Mucosa of stomach (tissue), 1 donor: ENCODE data around the gene MUS81.

Experiments
- H3K27me3 ChIP-seq: one replicate; pipeline ENCODE4 v1.7.0; 2013; ENCODE audit warnings: mild to moderate bottlenecking, low read length; ENCODE audit not compliant: control insufficient read depth, insufficient read depth
- H3K36me3 ChIP-seq: one replicate; pipeline ENCODE4 v1.7.0; 2013; ENCODE audit warnings: low read length; ENCODE audit not compliant: control insufficient read depth, insufficient read depth
- H3K4me1 ChIP-seq: one replicate; pipeline ENCODE4 v1.7.0; 2013; ENCODE audit warnings: mild to moderate bottlenecking, low read length; ENCODE audit not compliant: control insufficient read depth, insufficient read depth
- H3K4me3 ChIP-seq: one replicate; pipeline ENCODE4 v1.7.0; 2013; ENCODE audit warnings: low read length
- H3K9ac ChIP-seq: one replicate; pipeline ENCODE4 v1.7.0; 2013; ENCODE audit warnings: mild to moderate bottlenecking, low read length, moderate library complexity
- H3K9me3 ChIP-seq: one replicate; pipeline ENCODE4 v1.7.0; 2013; ENCODE audit warnings: mild to moderate bottlenecking, low read length, moderate library complexity; ENCODE audit not compliant: control insufficient read depth
- donor health status: Pancreatic carcinoma.

Gene MUS81

DNA sequence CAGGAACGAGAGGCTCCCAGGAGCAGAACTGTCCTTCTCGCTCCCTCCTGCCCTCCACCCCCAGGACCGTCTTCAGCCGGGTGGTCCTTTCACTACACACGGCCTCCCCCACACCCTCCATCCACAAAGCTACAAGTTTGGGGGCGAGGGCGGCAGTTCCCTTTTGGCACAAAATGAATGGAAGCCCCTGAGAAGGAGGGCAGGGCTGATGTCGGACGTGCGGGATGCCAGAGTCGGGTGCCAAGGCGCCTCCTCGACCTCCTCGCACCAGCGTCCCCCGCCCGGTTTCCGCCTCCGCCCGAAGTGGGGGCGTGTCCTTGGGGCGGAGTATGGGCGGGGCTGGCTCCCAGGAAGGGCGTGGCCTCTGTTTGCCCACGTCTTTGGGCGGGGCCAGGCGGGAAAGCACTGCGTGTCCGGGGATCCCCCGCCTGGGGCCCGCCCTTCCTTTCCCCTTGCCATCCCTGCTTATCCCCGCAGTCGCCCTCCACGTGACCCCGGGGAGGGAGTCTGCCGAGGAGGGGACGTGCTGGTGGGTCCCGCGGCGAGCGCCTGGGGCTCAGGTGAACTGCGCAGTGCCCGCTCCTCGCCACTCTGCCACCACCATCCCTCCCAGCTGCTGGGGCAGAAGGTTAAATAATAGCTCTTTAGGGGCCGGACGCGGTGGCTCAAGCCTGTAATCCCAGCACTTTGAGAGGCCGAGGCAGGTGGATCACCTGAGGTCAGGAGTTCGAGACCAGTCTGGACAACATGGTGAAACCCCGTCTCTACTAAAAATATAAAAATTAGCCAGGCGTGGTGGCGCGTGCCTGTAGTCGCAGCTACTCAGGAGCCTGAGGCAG, 13.3 kb downstream of the MUS81 start:
- Histone ChIP-seq H3K36me3 (no peaks in the 10 kb centered on the region), H3K9ac (peak overlapping the region; percentile 65)

DNA sequence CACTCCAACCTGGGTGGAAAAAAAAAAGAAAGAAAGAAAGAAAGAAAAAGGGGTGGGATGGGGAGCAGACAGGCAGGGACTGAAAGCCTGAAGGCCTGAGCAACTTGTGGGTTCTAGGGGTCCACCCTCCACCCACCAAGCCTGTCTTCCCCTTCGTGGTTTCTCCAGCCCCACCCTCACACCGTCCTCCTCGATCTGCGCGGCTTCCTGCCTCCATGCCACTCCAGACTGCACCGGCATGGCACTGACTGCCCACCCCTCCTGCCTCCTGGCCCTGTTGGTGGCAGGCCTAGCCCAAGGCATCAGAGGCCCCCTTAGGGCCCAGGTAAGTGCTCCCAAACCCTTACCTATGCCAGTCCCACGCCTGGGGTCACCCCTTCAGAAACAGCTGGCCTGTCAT, 19.4 kb downstream of the MUS81 start, which contains the start of gene CTSW:
TSS of gene CTSW (plus strand) at position 221 of the 400 bp plus-strand sequence. CDS start at position 239, 18 bp downstream.
- Histone ChIP-seq H3K9ac (no peak within 1 kb of the TSS), H3K9me3 (no peaks in the 10 kb centered on the region), H3K4me1 (peaks cover 3% of the 10 kb centered on the region), H3K36me3 (peaks cover 15% of the 10 kb centered on the region), H3K4me3 (no peak within 1 kb of the TSS), H3K27me3 (no peaks in the 10 kb centered on the region)

More for the DNA sequence above, 13.3 kb downstream of the MUS81 start:
- Histone ChIP-seq H3K4me1 (peaks cover 11% of the 10 kb centered on the region), H3K4me3 (peak overlapping the region; percentile 26), H3K9me3 (no peaks in the 10 kb centered on the region), H3K27me3 (peaks cover 5% of the 10 kb centered on the region)

DNA sequence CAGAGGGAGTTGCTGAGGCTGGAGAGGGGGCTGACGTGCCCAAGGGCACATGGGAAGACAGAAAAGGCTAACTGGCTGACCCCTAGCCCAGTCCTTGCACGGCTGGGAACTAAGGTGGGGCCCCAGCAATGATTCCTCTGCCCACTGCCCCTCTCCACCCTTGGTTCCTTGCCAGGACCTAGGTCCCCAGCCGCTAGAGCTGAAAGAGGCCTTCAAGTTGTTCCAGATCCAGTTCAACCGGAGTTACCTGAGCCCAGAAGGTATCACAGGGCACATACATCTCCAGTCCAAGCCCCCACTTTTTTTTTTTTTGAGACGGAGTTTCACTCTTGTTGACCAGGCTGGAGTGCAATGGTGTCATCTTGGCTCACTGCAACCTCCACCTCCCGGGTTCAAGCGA, 19.8 kb downstream of the MUS81 start:
- Histone ChIP-seq H3K27me3 (no peaks in the 10 kb centered on the region), H3K4me1 (peaks cover 7% of the 10 kb centered on the region), H3K36me3 (peaks cover 15% of the 10 kb centered on the region), H3K4me3 (no peak overlapping the region), H3K9ac (no peak overlapping the region), H3K9me3 (no peaks in the 10 kb centered on the region)

DNA sequence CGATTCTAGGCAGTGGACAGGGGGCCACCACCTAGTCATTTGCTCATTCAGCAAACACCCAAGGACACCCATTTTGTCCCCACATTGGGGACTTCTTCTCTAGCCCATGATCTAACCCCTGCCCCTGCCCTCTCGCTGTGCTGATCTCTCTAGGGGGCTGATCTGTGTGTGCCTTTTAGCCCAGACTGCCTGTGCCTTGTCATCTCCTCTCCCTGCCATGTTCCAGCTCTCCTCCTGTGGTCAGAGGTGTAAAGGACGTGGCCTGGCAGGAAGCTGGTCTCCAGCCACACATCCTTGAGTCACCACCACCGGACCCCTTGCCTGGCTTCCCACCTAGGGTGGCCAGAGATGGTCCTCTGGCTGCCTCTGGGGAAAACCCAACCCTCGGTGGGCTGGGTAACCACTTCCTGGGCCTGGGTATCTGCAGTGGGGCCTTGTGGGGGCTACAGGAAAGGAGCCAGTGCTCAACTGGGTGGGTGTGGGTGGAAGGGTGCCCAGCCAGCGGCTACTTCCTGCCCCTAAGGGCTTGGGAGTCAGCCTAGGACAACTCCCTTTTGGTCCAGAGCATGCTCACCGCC, 20.7 kb downstream of the MUS81 start:
- Histone ChIP-seq H3K9me3 (no peaks in the 10 kb centered on the region), H3K27me3 (no peaks in the 10 kb centered on the region), H3K9ac (no peak overlapping the region), H3K4me3 (no peak overlapping the region), H3K36me3 (peaks cover 15% of the 10 kb centered on the region), H3K4me1 (peaks cover 13% of the 10 kb centered on the region)

DNA sequence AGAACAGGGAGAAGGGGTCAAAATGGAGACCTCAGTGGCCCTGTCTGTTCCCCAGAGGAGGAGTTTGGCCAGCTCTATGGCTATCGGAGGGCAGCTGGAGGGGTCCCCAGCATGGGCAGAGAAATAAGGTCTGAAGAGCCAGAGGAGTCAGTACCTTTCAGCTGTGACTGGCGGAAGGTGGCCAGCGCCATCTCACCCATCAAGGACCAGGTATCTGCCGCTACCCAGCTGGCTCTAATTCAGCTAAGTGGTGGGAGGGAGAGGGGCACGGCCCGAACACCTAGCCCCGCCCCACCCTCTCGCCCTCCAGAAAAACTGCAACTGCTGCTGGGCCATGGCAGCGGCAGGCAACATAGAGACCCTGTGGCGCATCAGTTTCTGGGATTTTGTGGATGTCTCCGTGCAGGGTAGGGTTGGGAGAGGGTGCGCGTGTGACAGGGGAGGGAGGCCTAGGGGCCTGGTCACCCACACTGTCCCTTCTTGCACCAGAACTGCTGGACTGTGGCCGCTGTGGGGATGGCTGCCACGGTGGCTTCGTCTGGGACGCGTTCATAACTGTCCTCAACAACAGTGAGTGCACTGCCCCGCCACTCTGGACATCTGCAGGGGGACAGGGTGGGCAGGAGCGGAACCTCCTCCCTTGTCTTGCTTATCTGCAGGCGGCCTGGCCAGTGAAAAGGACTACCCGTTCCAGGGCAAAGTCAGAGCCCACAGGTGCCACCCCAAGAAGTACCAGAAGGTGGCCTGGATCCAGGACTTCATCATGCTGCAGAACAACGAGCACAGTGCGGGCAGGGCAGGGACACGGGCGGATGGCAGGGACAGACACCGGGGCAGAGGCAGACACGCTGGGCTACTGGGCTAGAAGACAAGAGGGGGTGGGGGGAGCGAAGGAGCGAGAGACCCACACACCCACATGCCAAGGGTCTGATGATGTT, 22.2 kb downstream of the MUS81 start:
- H3K4me1 ChIP-seq, result peaks cover 27% of the 10 kb centered on the region
- H3K9ac ChIP-seq, result no peak overlapping the region
- no peak overlapping the region for H3K4me3 ChIP-seq
- no peaks in the 10 kb centered on the region for H3K27me3 ChIP-seq
- no peaks in the 10 kb centered on the region for H3K9me3 ChIP-seq
- H3K36me3 ChIP-seq, result peaks cover 15% of the 10 kb centered on the region

DNA sequence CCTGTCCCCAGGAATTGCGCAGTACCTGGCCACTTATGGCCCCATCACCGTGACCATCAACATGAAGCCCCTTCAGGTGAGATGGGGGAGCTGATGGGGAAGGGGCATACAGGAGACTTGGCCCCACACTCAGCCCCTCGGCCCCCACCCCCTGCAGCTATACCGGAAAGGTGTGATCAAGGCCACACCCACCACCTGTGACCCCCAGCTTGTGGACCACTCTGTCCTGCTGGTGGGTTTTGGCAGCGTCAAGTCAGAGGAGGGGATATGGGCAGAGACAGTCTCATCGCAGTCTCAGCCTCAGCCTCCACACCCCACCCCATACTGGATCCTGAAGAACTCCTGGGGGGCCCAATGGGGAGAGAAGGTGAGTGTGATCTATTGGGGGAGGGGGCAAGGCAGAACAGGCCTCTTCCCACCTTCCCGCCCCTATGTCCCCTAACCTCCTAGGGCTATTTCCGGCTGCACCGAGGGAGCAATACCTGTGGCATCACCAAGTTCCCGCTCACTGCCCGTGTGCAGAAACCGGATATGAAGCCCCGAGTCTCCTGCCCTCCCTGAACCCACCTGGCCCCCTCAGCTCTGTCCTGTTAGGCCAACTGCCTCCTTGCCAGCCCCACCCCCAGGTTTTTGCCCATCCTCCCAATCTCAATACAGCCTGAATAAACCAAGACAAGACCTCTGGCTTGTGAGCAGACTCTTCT, 23.0 kb downstream of the MUS81 start:
- H3K9ac ChIP-seq, result no peak overlapping the region
- peaks cover 15% of the 10 kb centered on the region for H3K36me3 ChIP-seq
- H3K27me3 ChIP-seq, result no peaks in the 10 kb centered on the region
- H3K4me3 ChIP-seq, result no peak overlapping the region
- H3K4me1 ChIP-seq, result peaks cover 32% of the 10 kb centered on the region
- H3K9me3 ChIP-seq, result no peaks in the 10 kb centered on the region

DNA sequence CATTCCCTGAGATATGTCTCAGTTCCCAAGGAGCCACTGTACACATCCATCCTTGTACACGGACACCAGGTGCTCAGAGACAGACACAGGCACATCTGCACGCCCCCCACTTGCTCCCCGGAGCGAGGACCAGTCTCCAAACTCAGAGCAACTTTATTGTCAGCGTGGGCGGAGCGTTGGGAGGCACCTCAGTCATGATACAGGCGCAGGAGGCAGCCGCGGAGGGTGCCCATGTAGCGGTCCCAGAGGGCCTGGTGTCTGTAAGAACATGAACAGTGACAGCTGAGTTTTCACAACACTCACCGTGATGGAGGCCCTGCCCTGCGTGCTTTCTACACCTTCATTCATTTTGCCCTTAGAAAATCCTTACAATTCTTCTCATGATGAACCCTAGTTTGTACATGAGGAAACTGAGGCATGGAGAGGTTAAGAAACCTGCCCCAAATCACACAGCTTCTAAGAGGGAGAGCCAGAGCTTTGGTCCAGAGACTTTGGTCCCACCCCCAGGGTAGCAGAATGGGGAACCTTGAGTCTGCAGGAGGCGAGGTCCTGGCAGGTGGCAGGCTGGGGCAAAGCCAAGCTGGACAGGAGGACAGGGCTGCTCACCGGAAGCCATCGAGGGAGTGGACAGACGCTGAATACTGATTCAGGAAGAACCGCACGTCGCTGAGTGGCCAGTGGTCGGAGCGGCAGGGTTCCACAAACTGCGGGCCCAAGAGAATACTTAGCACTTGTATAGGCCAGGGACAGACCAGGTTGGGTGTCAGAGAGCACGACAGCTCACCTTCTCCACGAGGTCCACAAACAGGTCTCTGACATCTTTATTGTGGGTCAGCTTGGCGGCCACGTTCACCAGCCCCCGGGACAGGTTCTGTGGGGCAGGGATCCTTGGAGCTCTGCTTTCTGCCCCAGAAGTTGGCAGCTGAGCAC, 23.8 kb downstream of the MUS81 start:
- H3K27me3 ChIP-seq, result no peaks in the 10 kb centered on the region
- H3K36me3 ChIP-seq, result peaks cover 15% of the 10 kb centered on the region
- H3K9me3 ChIP-seq, result no peaks in the 10 kb centered on the region
- no peak overlapping the region for H3K4me3 ChIP-seq
- peaks cover 36% of the 10 kb centered on the region for H3K4me1 ChIP-seq
- no peak overlapping the region for H3K9ac ChIP-seq

DNA sequence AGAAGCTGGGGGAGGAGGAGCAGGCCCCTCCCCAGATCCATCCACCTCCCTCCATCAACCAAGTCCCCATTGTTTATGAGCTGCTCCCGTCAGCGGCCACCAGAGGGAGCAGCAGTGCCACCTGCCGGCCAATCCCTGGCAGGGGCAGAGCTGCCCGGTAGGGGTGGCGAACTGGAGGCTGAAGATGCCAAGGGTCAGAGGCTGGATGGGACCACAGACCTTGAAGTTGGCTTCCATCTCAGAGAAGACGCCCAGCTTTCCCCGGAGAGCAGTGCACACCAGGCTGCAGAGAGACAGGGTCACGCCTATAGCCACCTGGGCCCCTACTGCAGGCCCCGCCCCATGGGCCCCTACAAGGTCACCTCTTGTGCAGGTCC, 24.5 kb downstream of the MUS81 start:
- Histone ChIP-seq H3K9me3 (no peaks in the 10 kb centered on the region), H3K27me3 (no peaks in the 10 kb centered on the region), H3K4me3 (no peak overlapping the region), H3K9ac (no peak overlapping the region), H3K36me3 (peaks cover 15% of the 10 kb centered on the region), H3K4me1 (peaks cover 42% of the 10 kb centered on the region)

DNA sequence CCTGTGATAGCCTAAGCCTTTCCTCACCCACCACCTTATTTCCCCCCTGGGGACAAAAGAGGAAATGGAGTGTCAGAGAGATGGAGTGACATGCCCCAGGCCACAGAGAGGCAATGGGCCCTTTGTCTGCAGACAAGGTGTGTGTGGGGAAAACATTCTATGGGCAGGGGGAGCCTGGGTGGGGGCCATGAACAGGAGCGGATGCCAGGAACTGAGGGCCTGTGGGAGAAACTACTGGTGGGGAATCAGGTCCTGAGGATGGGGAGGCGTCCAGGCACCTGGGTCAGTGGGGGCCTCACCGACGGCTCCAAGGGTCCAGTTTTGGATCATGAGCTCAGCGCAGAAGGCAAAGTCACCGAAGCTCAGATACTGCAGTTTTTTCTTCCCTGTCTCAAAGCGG, 25.0 kb downstream of the MUS81 start:
- Histone ChIP-seq H3K27me3 (no peaks in the 10 kb centered on the region), H3K36me3 (peaks cover 15% of the 10 kb centered on the region), H3K9me3 (no peaks in the 10 kb centered on the region), H3K4me1 (peaks cover 48% of the 10 kb centered on the region), H3K4me3 (no peak overlapping the region), H3K9ac (no peak overlapping the region)

DNA sequence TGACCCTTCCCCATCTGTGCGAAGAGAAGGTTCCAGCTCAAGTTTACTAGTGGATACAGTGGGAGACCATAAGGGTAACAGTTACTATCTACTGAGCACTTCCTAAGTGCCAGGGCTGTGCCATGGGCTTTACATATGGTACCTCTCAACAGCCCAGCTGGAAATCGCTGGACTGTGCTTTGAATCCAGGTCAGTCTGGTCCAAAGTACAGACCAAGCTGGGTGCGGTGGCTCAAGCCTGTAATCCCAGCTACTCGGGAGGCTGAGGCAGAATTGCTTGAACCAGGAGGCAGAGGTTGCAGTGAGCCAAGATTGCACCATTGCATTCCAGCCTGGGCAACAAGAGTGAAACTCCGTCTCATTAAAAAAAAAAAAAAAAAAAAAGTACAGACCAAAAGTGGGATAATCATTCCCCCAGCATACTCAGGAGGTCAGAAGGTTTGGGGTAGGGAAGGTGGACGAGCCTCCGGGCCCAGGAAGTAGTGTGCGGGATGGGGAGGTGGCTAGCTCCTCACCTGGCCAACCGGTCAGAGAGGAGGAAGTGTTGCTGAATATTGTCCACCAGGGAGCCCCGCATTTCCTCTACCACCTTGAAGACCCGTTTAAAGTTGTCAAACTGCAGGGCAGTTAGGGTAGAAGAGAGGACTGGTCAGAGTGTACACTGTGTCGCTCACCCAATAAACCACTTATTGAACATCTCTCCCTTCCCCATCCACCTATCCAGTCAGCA, 25.7 kb downstream of the MUS81 start:
- H3K36me3 ChIP-seq, result peaks cover 15% of the 10 kb centered on the region
- no peaks in the 10 kb centered on the region for H3K27me3 ChIP-seq
- no peaks in the 10 kb centered on the region for H3K9me3 ChIP-seq
- peaks cover 53% of the 10 kb centered on the region for H3K4me1 ChIP-seq
- H3K4me3 ChIP-seq, result no peak overlapping the region
- H3K9ac ChIP-seq, result no peak overlapping the region
